Measurements from ENCODE around the gene APH1B.

DNA sequence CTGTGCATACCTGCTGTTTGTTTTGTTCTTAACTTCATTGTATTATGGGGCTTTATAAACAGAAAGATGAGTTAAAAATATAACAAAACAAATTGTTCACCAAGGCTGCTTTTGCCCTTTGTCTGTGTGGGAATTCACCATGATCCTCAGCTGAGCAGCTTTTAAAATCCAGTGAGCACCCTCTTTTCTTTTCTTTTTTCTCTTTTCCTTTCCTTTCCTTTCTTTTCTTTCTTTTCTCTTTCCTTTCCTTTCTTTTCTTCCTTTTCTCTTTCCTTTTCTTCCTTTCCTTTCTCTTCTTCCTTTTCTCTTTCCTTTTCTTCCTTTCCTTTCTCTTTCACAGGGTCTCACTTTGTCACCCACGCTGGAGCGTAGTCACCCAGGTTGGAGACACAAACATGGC is 49.7 kb upstream of the APH1B start:
- TF ChIP-seq, protein P1, sequence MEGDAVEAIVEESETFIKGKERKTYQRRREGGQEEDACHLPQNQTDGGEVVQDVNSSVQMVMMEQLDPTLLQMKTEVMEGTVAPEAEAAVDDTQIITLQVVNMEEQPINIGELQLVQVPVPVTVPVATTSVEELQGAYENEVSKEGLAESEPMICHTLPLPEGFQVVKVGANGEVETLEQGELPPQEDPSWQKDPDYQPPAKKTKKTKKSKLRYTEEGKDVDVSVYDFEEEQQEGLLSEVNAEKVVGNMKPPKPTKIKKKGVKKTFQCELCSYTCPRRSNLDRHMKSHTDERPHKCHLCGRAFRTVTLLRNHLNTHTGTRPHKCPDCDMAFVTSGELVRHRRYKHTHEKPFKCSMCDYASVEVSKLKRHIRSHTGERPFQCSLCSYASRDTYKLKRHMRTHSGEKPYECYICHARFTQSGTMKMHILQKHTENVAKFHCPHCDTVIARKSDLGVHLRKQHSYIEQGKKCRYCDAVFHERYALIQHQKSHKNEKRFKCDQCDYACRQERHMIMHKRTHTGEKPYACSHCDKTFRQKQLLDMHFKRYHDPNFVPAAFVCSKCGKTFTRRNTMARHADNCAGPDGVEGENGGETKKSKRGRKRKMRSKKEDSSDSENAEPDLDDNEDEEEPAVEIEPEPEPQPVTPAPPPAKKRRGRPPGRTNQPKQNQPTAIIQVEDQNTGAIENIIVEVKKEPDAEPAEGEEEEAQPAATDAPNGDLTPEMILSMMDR (IDR thresholded peaks at IDR 0.05): no peak
- no peak for TF ChIP-seq POLR2A (IDR thresholded peaks at IDR 0.05)

Data from uterus (tissue), 2 donors.